IMR-90 (cell line): ENCODE data around the gene EGFL7.

Source experiments
- BHLHE40 ChIP-seq: fragments of 150-350 bp; IDR thresholded peaks from 2 replicates; pipeline ENCODE4 v1.6.1; 2016; ENCODE audit warnings: mild to moderate bottlenecking, low read depth, low read length
- CEBPB ChIP-seq: IDR thresholded peaks from 2 replicates; pipeline ENCODE4 v1.6.1; 2012; ENCODE audit warnings: low read depth, low read length, improper control_type of control experiment
- CTCF ChIP-seq: conservative IDR thresholded peaks from 2 replicates; pipeline ENCODE4 v1.5.1; 2012; ENCODE audit warnings: mild to moderate bottlenecking, low read depth, low read length, improper control_type of control experiment
- ELK1 ChIP-seq: fragments of 150-350 bp; IDR thresholded peaks from 2 replicates; pipeline ENCODE4 v1.6.1; 2016; ENCODE audit warnings: low read depth, mild to moderate bottlenecking, low read length, moderate library complexity, borderline replicate concordance
- NFE2L2 ChIP-seq: fragments of 150-350 bp; IDR thresholded peaks from 2 replicates; pipeline ENCODE4 v1.6.1; 2016; ENCODE audit warnings: low read depth, mild to moderate bottlenecking, low read length
- POLR2A ChIP-seq: IDR thresholded peaks from 2 replicates; pipeline ENCODE4 v1.6.1; 2012; ENCODE audit warnings: mild to moderate bottlenecking, low read depth, low read length
- RAD21 ChIP-seq: IDR thresholded peaks from 2 replicates; pipeline ENCODE4 v1.6.1; 2012; ENCODE audit warnings: low read length, improper control_type of control experiment
- RCOR1 ChIP-seq: IDR thresholded peaks from 2 replicates; pipeline ENCODE4 v1.6.1; 2012; ENCODE audit warnings: mild to moderate bottlenecking, low read length, improper control_type of control experiment; ENCODE audit not compliant: insufficient replicate concordance
- SMC3 ChIP-seq: fragments of 150-350 bp; IDR thresholded peaks from 2 replicates; pipeline ENCODE4 v1.6.1; 2016; ENCODE audit warnings: low read depth, mild to moderate bottlenecking, antibody characterized with exemption, low read length, moderate library complexity
- USF2 ChIP-seq: fragments of 150-350 bp; IDR thresholded peaks from 2 replicates; pipeline ENCODE4 v1.6.1; 2017; ENCODE audit warnings: mild to moderate bottlenecking, antibody characterized with exemption, low read length, low read depth

GRCh38 chr9:136714893-136715274 is 52.2 kb downstream of the EGFL7 start:
- TF ChIP-seq CTCF (no peak), RCOR1 (no peak), RAD21 (no peak), USF2 (no peak), SMC3 (no peak), BHLHE40 (no peak), CEBPB (no peak), POLR2A (no peak), NFE2L2 (no peak), ELK1 (no peak)
